Left ventricle myocardium inferior (tissue), 1 donor: ENCODE data around the gene ADAD1. TPM values are rescaled to one million over a fixed set of nuclear protein-coding genes. Genes with fewer than 3 reads are reported as not detected.

Experiments
- DNase-seq: peaks from one replicate; pipeline ENCODE4 v3.0.0-alpha.2; 2020
- H3K27ac ChIP-seq: fragments of 200-600 bp; replicated peaks from 2 replicates; pipeline ENCODE4 v1.8.0; 2021
- H3K27me3 ChIP-seq: fragments of 200-600 bp; 2 replicates; pipeline ENCODE4 v1.8.0; 2021; ENCODE audit warnings: low read depth
- H3K36me3 ChIP-seq: fragments of 200-600 bp; 2 replicates; pipeline ENCODE4 v1.8.0; 2021
- H3K4me1 ChIP-seq: fragments of 200-600 bp; 2 replicates; pipeline ENCODE4 v1.8.0; 2021
- H3K4me3 ChIP-seq: fragments of 200-600 bp; 2 replicates; pipeline ENCODE4 v1.8.0; 2021; ENCODE audit warnings: mild to moderate bottlenecking, moderate library complexity
- H3K9me3 ChIP-seq: fragments of 200-600 bp; replicated peaks from 2 replicates; pipeline ENCODE4 v1.8.0; 2021
- CTCF ChIP-seq: fragments of 200-600 bp; IDR thresholded peaks from 2 replicates; pipeline ENCODE4 v1.8.0; 2021; ENCODE audit warnings: antibody characterized with exemption, mild to moderate bottlenecking, borderline replicate concordance
- intact Hi-C: fragments of 100-400 bp; cut with micrococcal nuclease; formaldehyde crosslinking; loops from one replicate; pipeline ENCODE4 v1.11.0; 2022
- total RNA-seq: library from RNA; stranded (reverse); fragmentation: NEBNext Ultra II Directional; extraction: Animal tissue kit (Norgen Biotek cat#: 25700); gene quantifications from one replicate; pipeline ENCODE4 v1.2.1, GENCODE V29; 2021
- donor health status: DM: no; HTN: yes; CAD: no; lungs with severe emphysema.

ADAD1 gene
- total RNA-seq, 1 donor from 2014 or later = not detected

GRCh38 chr4:122476126-122476525 lies 97.3 kb downstream of the ADAD1 start:
- Histone ChIP-seq H3K9me3 (peaks cover 18% of the 10 kb centered on the region), H3K27me3 (no peaks in the 10 kb centered on the region), H3K36me3 (no peaks in the 10 kb centered on the region), H3K27ac (no peak overlapping the region), H3K4me1 (no peaks in the 10 kb centered on the region), H3K4me3 (no peak overlapping the region)
- intact Hi-C loops = no loop called here
- TF ChIP-seq CTCF = no peak
- no peak for DNase-seq

GRCh38 chr4:122476745-122477144 lies 97.9 kb downstream of the ADAD1 start:
- no peak overlapping the region for H3K27ac ChIP-seq

More at GRCh38 chr4:122476745-122477144, 97.9 kb downstream of the ADAD1 start:
- Histone ChIP-seq H3K9me3 (peaks cover 18% of the 10 kb centered on the region), H3K36me3 (no peaks in the 10 kb centered on the region), H3K4me3 (no peak overlapping the region), H3K4me1 (no peaks in the 10 kb centered on the region), H3K27me3 (no peaks in the 10 kb centered on the region)
- no peak for DNase-seq
- intact Hi-C loops = no loop called here
- TF ChIP-seq CTCF = no peak

Other genes starting within 250 kb of the ADAD1 start
- 32.2 TPM for gene BLTP1, start 226.7 kb upstream of the ADAD1 start, total RNA-seq
- gene IL2, start 77.7 kb downstream of the ADAD1 start, total RNA-seq = not detected
- gene IL21, start 242.1 kb downstream of the ADAD1 start, total RNA-seq = not detected